HG02759 (cell line): ENCODE measurements around the gene ZNF350.
A peak's percentile ranks its signal among the peaks of the same experiment; 100 is the strongest.
"Not testable (repeated sequence)": the region's sequence is repeated elsewhere in the genome, so short reads cannot be mapped to it uniquely, and the experiment has no call there.

Experiments
- ATAC-seq: cut with Tn5 transposase; IDR thresholded peaks from one replicate; pipeline ENCODE4 v1.9.1; 2021; ENCODE audit warnings: mild to moderate bottlenecking, moderate library complexity; ENCODE audit not compliant: unreplicated experiment

ZNF350 gene

DNA sequence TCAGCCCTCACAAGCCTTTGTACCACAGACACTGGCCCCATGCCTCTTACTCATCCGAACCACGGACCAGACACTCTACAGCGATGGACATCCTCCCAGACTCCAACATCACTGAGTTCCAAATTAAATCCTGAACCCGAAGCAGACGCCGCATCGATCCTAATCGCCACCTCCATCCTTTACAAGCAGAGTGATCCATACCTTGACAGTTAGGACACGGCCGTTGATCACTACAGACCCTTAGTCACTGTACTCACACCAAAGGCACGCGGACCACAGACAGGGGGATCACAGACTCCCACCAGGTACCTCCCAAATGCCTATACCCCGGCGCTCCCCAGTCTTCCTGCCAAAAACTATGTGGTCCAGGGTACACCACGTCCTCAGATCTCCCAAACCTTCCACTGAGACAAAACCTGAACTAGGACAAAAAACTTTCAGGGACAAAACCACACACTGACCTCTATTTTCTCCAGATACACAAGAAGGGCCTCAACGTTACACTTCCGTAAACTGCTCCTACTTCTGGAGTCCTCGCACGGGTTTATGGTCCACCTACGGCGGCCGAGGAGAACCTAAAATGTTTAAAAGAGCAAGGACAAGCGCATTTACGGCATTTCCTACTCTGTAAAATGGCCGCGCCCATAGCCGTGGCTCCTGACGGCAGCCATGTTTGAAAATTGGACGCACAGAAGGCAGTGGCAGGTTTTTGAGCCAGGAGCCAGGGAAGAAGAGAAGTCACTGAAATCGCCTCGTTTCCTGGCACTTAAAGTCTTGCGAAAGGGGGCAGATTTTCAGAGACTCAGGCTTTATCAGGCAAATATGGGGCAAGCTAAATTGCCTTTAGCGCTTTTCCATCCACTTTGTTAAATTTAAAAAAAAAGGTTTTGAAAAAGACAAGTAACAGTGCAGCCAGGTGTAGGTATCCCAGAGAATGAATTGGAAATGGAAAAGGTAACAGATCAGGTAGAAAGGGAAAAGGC lies at the start of gene ZNF350:
Gene ZNF350, minus strand, starts transcription at position 532 of the 983 bp plus-strand sequence. CDS start 12,480 bp downstream, outside the sequence.
- peak; percentile 88 for ATAC-seq

DNA sequence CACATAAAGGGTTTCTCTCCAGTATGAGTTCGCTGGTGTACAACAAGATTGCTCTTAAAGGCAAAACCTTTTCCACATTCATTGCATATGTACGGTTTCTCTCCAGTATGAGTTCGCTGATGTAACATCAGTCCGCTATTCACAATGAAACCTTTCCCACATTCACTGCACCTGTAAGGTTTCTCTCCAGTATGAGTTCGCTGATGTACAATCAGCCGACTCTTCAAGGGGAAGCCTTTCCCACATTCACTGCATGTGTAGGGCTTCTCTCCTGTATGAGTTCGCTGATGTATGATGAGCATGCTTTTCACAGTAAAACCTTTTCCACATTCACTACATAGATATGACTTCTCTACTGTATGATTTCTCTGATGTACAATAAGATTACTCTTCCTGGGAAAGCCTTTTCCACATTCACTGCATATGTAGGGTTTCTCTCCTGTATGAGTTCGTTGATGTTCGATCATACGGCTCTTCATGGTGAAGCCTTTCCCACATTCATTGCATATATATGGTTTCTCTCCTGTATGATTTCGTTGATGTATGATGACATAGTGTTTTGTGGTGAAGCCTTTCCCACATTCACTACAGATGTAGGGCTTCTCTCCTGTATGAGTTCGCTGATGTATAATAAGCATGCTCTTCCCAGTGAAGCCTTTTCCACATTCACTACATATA lies 47.5 kb upstream of the ZNF350 start:
- ATAC-seq: no peak

DNA sequence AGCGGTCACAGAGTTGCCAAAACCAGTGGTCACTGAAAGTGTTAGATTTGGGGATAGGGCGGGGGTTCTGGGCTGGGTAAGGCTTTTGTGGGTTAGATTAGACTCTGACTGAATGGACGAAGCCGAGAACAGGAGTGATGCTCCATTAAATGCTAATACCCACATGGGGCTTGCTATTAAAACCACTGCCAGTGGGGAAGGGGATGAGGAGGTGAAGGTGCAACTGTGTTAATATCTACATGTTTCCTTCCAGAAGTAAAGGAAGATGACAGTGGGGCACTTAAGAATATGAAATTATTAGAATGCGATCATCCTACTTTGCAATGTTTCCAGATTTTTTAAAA lies 42.1 kb upstream of the ZNF350 start:
- peak; percentile 13 for ATAC-seq

DNA sequence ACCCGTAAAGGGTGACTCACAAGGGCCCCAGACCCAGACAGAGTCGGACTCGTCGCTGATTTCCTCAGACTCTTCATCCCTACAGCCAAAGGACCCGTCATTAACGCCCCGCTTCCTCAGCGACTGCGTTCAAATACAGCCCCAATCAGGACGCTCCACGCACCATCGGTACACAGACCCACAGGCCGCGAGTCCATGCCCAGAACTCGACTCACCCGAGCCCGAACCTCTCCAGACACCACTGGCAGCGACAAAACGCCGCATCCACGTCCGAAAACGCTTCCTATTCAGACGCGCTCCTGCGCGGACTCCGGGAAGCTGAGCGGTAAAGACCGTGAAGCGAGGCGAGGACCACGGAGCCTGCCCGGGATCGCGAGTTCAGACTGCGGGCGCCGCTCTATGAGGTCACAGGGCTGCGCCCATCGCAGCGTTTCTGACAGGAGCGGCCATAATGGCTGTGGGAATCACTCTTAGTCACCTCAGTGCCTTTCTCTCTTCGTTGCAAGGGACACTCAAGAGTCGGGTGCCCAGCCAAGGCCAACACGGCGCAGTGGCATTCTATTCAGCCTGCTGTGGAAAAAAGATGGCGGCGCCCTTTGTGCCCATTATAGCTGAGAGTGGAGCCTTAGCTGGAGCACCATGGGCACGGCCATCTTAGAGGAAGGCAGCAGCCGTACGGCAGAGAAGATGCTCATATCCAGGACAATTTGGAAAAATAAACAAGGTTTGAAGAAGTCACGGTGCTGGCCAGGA lies 41.6 kb upstream of the ZNF350 start, which contains the start of gene ZNF614:
Gene ZNF614, minus strand, starts transcription at position 353 of the 753 bp plus-strand sequence. CDS start 2,634 bp downstream, outside the sequence.
- ATAC-seq: peak; percentile 95

DNA sequence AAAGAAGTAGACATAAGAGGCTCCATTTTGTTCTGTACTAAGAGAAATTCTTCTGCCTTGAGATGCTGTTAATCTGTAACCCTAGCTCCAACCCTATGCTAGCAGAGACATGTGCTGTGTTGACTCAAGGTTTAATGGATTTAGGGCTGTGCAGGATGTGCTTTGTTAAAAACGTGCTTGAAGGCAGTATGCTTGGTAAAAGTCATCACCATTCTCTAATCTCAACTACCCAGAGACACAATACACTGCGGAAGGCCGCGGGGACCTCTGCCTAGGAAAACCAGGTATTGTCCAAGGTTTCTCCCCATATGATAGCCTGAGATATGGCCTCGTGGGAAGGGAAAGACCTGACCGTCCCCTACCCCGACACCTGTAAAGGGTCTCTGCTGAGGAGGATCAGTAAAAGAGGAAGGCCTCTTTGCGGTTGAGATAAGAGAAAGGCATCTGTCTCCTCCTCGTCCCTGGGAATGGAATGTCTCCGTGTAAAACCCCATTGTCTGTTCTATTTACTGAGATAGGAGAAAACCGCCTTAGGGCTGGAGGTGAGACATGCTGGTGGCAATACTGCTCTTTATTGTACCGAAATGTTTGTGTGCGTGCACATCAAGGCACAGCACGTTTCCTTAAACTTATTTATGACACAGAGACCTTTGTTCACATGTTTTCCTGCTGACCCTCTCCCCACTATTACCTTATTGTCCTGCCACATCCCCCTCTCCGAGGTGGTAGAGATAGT lies 39.8 kb upstream of the ZNF350 start:
- not testable (repeated sequence) for ATAC-seq

DNA sequence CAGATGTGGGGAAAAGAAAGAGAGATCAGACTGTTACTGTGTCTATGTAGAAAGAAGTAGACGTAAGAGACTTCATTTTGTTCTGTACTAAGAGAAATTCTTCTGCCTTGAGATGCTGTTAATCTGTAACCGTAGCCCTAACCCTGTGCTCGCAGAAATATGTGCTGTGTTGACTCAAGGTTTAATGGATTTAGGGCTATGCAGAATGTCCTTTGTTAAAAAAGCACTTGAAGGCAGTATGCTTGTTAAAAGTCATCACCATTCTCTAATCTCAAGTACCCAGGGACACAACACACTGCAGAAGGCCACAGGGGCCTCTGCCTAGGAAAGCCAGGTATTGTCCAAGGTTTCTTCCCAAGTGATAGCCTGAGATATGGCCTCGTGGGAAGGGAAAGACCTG lies 37.8 kb upstream of the ZNF350 start:
- not testable (repeated sequence) for ATAC-seq

DNA sequence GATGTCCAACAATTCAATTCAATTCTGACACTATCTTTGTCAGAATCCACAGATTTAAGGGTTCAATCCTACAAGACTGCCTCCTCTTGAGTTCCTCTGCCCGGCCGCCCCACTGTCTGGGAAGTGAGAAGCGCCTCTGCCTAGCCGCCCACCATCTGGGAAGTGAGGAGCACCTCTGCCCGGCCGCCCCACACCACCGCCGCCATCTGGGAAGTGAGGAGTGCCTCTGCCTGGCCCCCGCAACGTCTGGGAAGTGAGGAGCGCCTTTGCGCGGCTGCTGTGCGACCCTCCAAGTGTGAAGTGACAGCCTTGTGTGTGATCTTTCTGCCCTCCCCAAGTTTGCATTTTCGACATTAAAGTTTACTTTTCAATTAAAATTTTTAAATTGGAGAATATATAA lies 35.6 kb upstream of the ZNF350 start:
- ATAC-seq: no peak

DNA sequence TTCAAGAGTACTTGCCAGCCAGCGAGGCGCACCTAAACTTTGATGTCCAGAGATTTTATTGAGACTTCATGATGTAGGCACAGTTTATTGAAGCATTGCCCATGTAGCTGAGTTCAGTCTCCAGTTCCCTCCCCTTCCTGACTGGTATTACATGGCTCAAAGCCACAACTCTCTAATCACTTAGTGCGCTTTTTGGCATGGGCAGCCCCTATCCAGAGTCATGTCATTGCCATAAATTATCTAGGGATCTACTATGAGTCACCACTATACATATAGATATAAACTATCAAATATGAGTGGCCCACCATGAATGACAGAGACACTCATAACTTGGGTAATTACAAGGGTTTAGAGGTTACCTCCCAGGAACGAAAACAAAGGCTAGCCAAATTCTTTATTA lies 33.9 kb upstream of the ZNF350 start:
- ATAC-seq: no peak

DNA sequence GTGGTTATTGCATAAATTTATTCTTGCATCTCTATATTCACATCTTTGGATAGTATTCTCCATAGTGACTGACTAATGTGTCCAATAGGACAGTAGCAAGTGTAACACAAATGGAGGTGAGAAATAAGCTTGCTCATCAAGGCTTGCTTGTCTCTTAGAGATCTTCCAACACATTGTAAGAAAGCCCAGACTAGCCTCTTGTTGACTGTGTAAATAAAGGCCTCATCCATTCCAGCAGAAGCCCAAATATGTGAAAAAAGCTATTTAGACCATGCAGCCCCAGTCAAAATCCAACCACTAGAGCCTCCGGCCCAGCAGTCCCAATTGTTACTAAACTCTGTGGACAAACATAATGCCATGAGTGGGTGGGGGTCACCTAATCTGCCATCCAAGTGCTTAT lies 24.0 kb upstream of the ZNF350 start:
- ATAC-seq: no peak

DNA sequence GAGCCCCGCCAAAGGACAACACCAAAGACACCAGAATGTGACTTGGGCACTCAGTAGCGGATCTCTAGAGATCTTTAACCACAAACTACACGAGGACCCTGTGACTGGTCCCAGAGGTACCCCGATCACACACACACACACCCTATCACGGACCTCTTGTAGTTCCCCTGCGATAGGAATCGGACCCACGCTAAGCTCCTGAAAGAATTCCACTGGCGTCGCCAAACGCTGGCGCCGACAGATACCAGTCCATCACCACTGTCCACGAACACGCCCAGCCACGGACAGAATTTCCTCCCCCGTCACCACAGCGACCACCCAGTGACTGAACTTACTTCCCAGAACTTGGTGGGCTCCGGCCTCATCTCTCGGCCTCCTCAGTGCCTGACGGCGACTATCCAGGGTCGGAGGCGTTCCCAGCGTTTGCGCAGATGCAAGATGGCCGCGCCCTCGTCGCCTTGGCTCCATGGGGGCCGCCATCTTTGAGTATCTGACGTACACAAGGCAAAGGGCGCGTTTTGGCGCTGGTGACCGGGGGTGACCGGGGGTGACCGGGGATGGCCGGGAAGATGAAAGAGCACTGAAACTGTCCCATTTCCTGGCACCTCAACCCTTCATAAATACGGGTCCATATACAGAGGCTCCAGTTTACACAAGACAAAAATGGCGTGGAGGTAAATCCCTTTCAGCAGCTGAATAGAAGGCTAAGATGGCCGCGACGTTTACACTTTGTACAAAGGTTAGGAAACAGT lies 21.3 kb upstream of the ZNF350 start, which contains the start of gene ZNF615:
Gene ZNF615, minus strand, starts transcription at position 406 of the 752 bp plus-strand sequence. CDS start 4,500 bp downstream, outside the sequence.
- peak; percentile 97 for ATAC-seq

DNA sequence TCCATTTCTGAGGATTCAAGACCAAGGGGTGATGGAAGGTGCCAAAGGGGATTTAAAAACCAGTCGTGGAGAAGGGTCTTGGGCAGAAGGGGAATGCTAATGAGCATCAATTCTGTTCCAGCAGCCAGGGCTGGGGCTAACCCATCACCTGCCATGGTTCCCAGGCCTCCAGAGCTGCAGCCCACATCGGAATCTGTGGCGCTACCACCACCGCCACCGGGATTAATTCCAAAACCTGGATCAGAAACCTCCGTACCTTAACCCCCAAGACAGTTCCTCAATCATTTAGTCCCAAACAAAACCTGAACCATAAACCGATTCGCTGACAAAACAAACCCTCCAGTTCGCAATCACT lies 20.8 kb upstream of the ZNF350 start:
- ATAC-seq: no peak

DNA sequence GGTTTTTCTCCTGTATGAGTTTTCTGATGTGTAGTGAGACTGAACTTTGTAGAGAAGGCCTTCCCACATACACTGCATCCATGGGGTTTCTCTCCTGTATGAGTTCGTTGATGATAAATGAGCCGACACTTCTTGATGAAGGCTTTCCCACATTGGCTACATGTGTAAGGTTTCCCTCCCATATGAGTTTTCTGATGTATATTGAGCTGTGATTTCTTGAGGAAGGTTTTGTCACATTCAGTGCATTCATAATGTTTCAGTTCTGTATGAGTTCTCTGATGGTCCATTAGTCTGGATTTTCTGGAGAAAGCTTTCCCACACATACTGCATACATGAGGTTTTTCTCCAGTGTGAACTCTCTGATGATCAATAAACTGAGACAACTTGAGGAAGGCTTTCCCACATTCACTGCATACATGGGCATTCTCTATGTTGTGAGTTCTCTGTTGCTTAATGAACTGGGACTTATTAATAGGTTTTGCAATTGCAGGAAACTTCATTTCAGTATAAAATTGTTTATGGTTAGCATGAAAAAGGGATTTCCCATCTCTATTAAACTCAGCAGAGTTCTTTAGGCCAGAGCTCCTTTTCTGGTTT lies 7.5 kb upstream of the ZNF350 start:
- no peak for ATAC-seq

DNA sequence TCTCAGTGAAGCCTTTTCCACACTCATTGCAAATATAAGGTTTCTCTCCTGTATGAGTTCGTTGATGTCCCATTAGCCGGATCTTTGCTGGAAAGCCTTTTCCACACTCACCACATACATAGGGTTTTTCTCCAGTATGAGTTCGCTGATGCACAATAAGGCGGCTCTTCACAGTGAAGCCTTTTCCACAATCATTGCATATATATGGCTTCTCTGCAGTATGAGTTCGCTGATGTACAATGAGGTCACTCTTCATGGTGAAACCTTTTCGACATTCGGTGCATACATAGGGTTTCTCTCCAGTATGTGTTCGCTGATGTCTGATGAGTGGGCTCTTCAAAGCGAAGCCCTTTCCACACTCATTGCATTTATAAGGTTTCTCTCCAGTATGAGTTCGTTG lies 6.8 kb upstream of the ZNF350 start:
- ATAC-seq: no peak

DNA sequence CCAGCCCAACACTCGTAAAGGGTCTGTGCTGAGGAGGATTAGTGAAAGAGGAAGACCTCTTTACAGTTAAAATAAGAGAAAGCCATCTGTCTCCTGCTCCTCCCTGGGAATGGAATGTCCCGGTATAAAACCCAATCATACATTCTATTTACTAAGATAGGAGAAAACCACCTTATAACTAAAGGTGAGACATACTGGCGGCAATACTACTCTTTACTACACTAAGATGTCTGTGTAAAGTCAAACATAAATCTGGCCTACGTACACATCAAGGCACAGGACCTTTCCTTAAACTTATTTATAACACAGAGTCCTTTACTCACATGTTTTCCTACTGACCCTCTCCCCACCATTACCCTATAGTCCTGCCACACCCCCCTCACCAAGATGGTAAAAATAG lies 3.3 kb downstream of the ZNF350 start:
- no peak for ATAC-seq

DNA sequence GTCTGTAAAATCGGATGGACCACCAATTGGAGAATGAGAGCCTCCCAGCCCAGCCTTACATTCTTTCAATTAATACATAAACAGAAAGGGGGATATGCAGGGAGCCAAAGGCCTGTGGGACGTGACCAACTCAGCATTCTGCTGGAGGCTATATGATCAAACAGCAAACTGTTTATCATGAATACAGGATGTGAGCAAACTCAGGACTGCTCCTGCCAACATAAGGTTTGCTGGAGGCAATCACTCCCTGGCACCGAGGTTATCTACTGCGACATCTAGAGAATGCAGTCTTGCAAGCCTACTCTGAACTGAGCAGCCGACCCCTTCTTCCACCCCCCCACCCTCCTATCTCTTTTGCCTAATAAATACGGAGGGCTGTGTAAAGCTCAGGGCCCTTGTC lies 5.7 kb downstream of the ZNF350 start:
- not testable (repeated sequence) for ATAC-seq

DNA sequence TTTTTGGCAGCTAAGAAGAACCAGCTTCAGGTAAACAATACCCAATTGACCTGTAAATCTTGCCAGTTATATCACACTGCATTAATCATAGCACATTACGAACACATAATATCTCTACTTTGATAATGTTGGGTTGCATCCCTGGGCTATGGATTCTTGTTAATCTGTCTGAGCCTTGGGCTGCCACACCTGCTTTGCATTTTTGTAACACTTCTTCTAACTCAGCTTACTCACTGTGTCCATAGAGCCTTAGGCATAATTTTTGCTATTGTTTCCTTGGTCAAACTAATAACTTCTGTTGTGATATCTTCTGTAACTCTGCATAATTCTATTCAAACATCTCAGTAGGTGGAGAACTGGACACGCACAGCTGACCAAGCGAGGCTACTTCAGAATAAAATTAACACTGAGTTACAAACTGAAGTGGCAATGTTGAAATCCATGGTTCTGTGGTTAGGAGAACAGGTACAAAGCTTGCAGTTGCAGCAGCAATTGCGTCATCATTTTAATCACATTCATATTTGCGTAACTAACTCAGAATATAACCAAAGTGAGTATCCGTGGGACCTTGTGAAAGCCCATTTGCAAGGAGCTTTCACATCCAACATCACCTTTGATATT lies 6.4 kb downstream of the ZNF350 start:
- no peak for ATAC-seq

DNA sequence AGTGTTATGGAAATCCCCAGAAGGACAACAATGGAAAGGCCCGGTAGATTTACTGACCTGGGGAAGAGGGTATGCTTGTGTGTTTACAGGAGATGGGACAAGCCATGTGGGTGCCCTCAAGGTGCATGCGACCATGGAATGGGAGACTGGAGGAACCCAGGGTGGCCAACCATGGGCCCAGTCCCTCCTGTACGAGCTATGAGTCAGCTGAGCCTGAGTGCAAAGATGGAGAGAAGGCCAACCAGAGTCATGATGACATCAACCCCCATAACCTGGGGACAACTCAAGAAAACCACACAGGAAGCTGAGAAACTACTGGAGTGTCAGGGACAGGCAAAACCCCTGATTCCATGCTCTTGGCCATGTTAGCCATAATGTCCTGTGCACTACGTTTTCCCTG lies 7.8 kb downstream of the ZNF350 start:
- no peak for ATAC-seq

DNA sequence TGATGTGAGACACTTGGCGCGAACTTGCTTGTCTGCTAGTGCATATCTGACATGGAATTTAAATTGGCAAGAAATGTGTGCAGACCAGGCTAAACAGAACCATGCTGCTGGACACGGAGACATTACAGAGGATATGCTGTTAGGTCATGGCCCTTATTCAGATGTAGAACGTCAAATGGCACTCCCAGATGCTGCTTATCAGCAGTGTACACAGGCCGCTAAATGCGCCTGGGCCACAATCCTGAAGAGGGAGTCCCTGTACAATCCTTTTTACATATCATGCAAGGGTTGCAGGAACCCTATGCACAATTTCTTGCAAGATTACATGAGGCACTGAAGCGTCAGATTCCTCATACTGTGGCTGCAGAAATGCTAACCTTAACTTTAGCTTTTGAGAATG lies 9.3 kb downstream of the ZNF350 start:
- ATAC-seq: no peak

DNA sequence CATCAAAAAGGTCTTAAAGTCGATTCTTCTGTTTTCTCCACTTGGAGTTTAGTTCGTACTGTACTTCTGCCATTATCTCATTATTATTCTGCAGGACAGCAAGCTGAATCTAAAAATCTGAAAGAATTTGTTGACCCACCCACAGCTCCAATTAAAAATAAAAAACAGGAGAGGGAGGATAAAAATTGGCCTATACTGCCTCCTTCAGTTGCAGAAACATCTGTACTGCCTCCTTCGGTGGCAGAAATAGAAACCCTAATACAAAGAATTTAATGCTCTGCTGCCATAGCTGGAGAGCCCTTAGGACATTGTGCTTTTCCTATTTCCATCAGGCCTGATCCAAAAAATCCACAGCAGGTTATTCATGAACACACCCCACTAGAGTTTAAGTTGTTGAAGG lies 9.8 kb downstream of the ZNF350 start:
- no peak for ATAC-seq
